Natural killer cell (primary cell): ENCODE results near the gene ZBTB17. TPM values are rescaled to one million over a fixed set of nuclear protein-coding genes. Genes with fewer than 3 reads are reported as not detected.

Experiments used
- ATAC-seq, 3 donors: fragments of 150-1000 bp in 2 of 3; fragments of 200-7000 bp in 1 of 3; cut with Tn5 transposase; 1 replicate in 1 of 3; 2 replicates in 2 of 3; pipeline ENCODE4 v1.10.0; 2021; ENCODE audit warnings: mild to moderate bottlenecking in 2 of 3, moderate library complexity in 2 of 3
- DNase-seq, 2 donors: peaks; one replicate each; pipeline versions ENCODE4 v3.0.0 to v3.0.0-alpha.2; 2013 to 2021; ENCODE audit warnings: mixed read lengths in 1 of 2
- H3K27ac ChIP-seq: one replicate; pipeline ENCODE4 v1.5.1; 2013; ENCODE audit warnings: mild to moderate bottlenecking, low read length
- H3K27me3 ChIP-seq: one replicate; pipeline ENCODE4 v1.6.1; 2013; ENCODE audit warnings: low read length; ENCODE audit not compliant: control insufficient read depth, insufficient read depth
- H3K36me3 ChIP-seq: one replicate; pipeline ENCODE4 v1.6.1; 2013; ENCODE audit warnings: low read length; ENCODE audit not compliant: control insufficient read depth, insufficient read depth
- H3K4me1 ChIP-seq: one replicate; pipeline ENCODE4 v1.6.1; 2013; ENCODE audit warnings: low read length; ENCODE audit not compliant: control insufficient read depth, insufficient read depth
- H3K4me3 ChIP-seq: one replicate; pipeline ENCODE4 v1.5.1; 2013; ENCODE audit warnings: low read length
- H3K9me3 ChIP-seq: one replicate; pipeline ENCODE4 v1.6.1; 2013; ENCODE audit warnings: low read length; ENCODE audit not compliant: control insufficient read depth, insufficient read depth
- H3K27ac Mint-ChIP-seq, 2 donors: one replicate each; pipeline ENCODE4 v1.8.0; 2022; ENCODE audit warnings: mild to moderate bottlenecking in 2 of 2, mixed read lengths in 2 of 2, moderate library complexity in 1 of 2
- H3K27me3 Mint-ChIP-seq, 2 donors: one replicate each; pipeline ENCODE4 v1.8.0; 2022; ENCODE audit warnings: low read depth in 2 of 2, mixed read lengths in 2 of 2
- H3K36me3 Mint-ChIP-seq: one replicate; pipeline ENCODE4 v1.8.0; 2022; ENCODE audit warnings: mixed read lengths
- H3K4me1 Mint-ChIP-seq, 2 donors: one replicate each; pipeline ENCODE4 v1.8.0; 2022; ENCODE audit warnings: mixed read lengths in 2 of 2
- H3K4me3 Mint-ChIP-seq: one replicate; pipeline ENCODE4 v1.8.0; 2022; ENCODE audit warnings: mild to moderate bottlenecking, moderate library complexity, mixed read lengths
- H3K9me3 Mint-ChIP-seq, 2 donors: one replicate each; pipeline ENCODE4 v1.8.0; 2022; ENCODE audit warnings: mixed read lengths in 2 of 2
- CTCF ChIP-seq: fragments of 200-600 bp; IDR thresholded peaks from one replicate; pipeline ENCODE4 v1.8.0; 2022; ENCODE audit warnings: antibody characterized with exemption
- WGBS: methylation state at CpG from one replicate; pipeline ENCODE4 v1.1.7; 2013; ENCODE audit warnings: missing lambda C conversion rate; ENCODE audit not compliant: insufficient coverage; 5-methylcytosine and 5-hydroxymethylcytosine counted together
- intact Hi-C: fragments of 100-400 bp; cut with micrococcal nuclease; formaldehyde crosslinking; loops from one replicate; pipeline ENCODE4 v1.14.2; 2022
- total RNA-seq, 4 donors: library from RNA; stranded (reverse); fragments of 120-200 nt in 1 of 4; gene quantifications; one replicate each; pipeline versions ENCODE4 v1.2.3 to v1.2.4, GENCODE V29; 2013 to 2022

The ZBTB17 gene
- total RNA-seq, 3 donors from 2014 or later (not counting 1 experiment from before 2014, with no cell fraction given): 86.0 to 100 (median 86.9) TPM

GRCh38 chr1:15992582-15993500 is 16.9 kb upstream of the ZBTB17 start:
- Mint-ChIP-seq H3K27ac (no peak overlapping the region), H3K4me1 (no peaks in the 10 kb centered on the region), H3K27me3 (peaks cover 0 to under 1% of the 10 kb centered on the region in 2 donors), H3K9me3 (no peaks in the 10 kb centered on the region), H3K36me3 (no peaks in the 10 kb centered on the region), H3K4me3 (no peak overlapping the region)
- TF ChIP-seq CTCF: no peak
- 76% methylated on average over 17 of the region's 17 CpGs for WGBS
- Histone ChIP-seq H3K4me1 (no peaks in the 10 kb centered on the region), H3K27ac (no peak overlapping the region), H3K4me3 (no peak overlapping the region), H3K27me3 (no peaks in the 10 kb centered on the region), H3K9me3 (no peaks in the 10 kb centered on the region), H3K36me3 (no peaks in the 10 kb centered on the region)
- no peak for DNase-seq
- no peak for ATAC-seq
- intact Hi-C loops: loop anchor here (5.0 kb wide), 1 partner anchor 176 kb away; no protein-coding TSS in a partner anchor

- no peaks in the 10 kb centered on the region for H3K36me3 Mint-ChIP-seq
- H3K4me3 ChIP-seq: no peak overlapping the region
- no peaks in the 10 kb centered on the region for H3K36me3 ChIP-seq
- no peaks in the 10 kb centered on the region for H3K9me3 ChIP-seq
- no peak for DNase-seq
- H3K4me3 Mint-ChIP-seq: no peak overlapping the region
- no peaks in the 10 kb centered on the region for H3K27me3 ChIP-seq
- no peaks in the 10 kb centered on the region for H3K4me1 ChIP-seq
- no peak overlapping the region for H3K27ac Mint-ChIP-seq
- H3K4me1 Mint-ChIP-seq: no peaks in the 10 kb centered on the region
- intact Hi-C loops: loop anchor here (5.0 kb wide), 1 partner anchor 175 kb away; no protein-coding TSS in a partner anchor
- no peak for TF ChIP-seq CTCF
- H3K9me3 Mint-ChIP-seq: no peaks in the 10 kb centered on the region
- 89% methylated on average over 7 of the region's 7 CpGs for WGBS
- no peak overlapping the region for H3K27ac ChIP-seq
- ATAC-seq: no peak
- no peaks in the 10 kb centered on the region for H3K27me3 Mint-ChIP-seq
Observed at GRCh38 chr1:15992187-15992553, 16.3 kb upstream of the ZBTB17 start.

- TF ChIP-seq CTCF: no peak
- no peak for ATAC-seq
Observed at GRCh38 chr1:15991427-15992186, 15.7 kb upstream of the ZBTB17 start.

More at GRCh38 chr1:15991427-15992186, 15.7 kb upstream of the ZBTB17 start:
- Histone ChIP-seq H3K27me3 (no peaks in the 10 kb centered on the region), H3K36me3 (no peaks in the 10 kb centered on the region), H3K4me3 (no peak overlapping the region), H3K9me3 (no peaks in the 10 kb centered on the region), H3K4me1 (no peaks in the 10 kb centered on the region), H3K27ac (no peak overlapping the region)
- H3K36me3 Mint-ChIP-seq: no peaks in the 10 kb centered on the region
- H3K9me3 Mint-ChIP-seq: no peaks in the 10 kb centered on the region
- no peak overlapping the region for H3K4me3 Mint-ChIP-seq
- no peak for DNase-seq
- no peaks in the 10 kb centered on the region for H3K4me1 Mint-ChIP-seq
- no peak overlapping the region for H3K27ac Mint-ChIP-seq
- H3K27me3 Mint-ChIP-seq: no peaks in the 10 kb centered on the region
- intact Hi-C loops: loop anchor here (5.0 kb wide), 1 partner anchor 174 kb away; no protein-coding TSS in a partner anchor
- 90% methylated on average over 11 of the region's 11 CpGs for WGBS
